Chondrocyte (in vitro differentiated cells): ENCODE results near the gene ESX1. TPM values are rescaled to one million over a fixed set of nuclear protein-coding genes. Genes with fewer than 3 reads are reported as not detected.

Source experiments
- DNase-seq: peaks from one replicate; pipeline ENCODE4 v3.0.0; 2021; ENCODE audit warnings: mixed read lengths, low spot score
- H3K27ac Mint-ChIP-seq: one replicate; pipeline ENCODE4 v1.8.0; 2021; ENCODE audit warnings: mild to moderate bottlenecking, moderate library complexity, mixed read lengths; ENCODE audit not compliant: unreplicated experiment
- H3K27me3 Mint-ChIP-seq: 2 replicates; pipeline ENCODE4 v1.8.0; 2021; ENCODE audit warnings: low read depth, mixed read lengths
- H3K36me3 Mint-ChIP-seq: 2 replicates; pipeline ENCODE4 v1.8.0; 2021; ENCODE audit warnings: low read depth, mixed read lengths
- H3K4me1 Mint-ChIP-seq: 2 replicates; pipeline ENCODE4 v1.8.0; 2021; ENCODE audit warnings: low read depth, mild to moderate bottlenecking, mixed read lengths
- H3K4me3 Mint-ChIP-seq: one replicate; pipeline ENCODE4 v1.8.0; 2021; ENCODE audit warnings: mild to moderate bottlenecking, moderate library complexity, mixed read lengths; ENCODE audit not compliant: unreplicated experiment
- H3K9me3 Mint-ChIP-seq: 2 replicates; pipeline ENCODE4 v1.8.0; 2021; ENCODE audit warnings: low read depth, mixed read lengths
- CTCF ChIP-seq: fragments of 200-600 bp; sonication (generic); IDR thresholded peaks from 2 replicates; pipeline ENCODE4 v1.5.0; 2021; ENCODE audit warnings: antibody characterized with exemption, mild to moderate bottlenecking, moderate library complexity
- total RNA-seq: library from RNA; stranded (reverse); gene quantifications from 3 replicates; pipeline ENCODE4 v1.2.1, GENCODE V29; 2021

Gene ESX1
- total RNA-seq, 1 donor from 2014 or later: not detected

GRCh38 chrX:104205548-104205947 is 49.2 kb downstream of the ESX1 start:
- Mint-ChIP-seq H3K4me1 (no peaks in the 10 kb centered on the region), H3K27me3 (no peaks in the 10 kb centered on the region), H3K27ac (no peak overlapping the region), H3K9me3 (no peaks in the 10 kb centered on the region), H3K36me3 (peaks cover 3% of the 10 kb centered on the region), H3K4me3 (no peak overlapping the region)
- no peak for TF ChIP-seq CTCF
- DNase-seq: no peak

Other genes starting within 250 kb of the ESX1 start
- gene H2BW1, start 241.2 kb downstream of the ESX1 start, total RNA-seq: not detected in 3 replicates
- 0.59 TPM in 1 of 3 replicates, not detected in the others for gene H2BW2, start 215.0 kb downstream of the ESX1 start, total RNA-seq
- 3.4 to 4.5 TPM (median 4.3 TPM) in 3 replicates for gene TMSB15C, start 178.7 kb downstream of the ESX1 start, total RNA-seq
- gene ZCCHC18, start 142.4 kb downstream of the ESX1 start, total RNA-seq: 1.9 to 6.8 TPM (median 5.0 TPM) in 3 replicates
- 3.4 to 4.9 TPM (median 4.4 TPM) in 3 replicates for gene SLC25A53, start 97.9 kb downstream of the ESX1 start, total RNA-seq
- gene FAM199X, start 88.5 kb downstream of the ESX1 start, total RNA-seq: 14.6 to 15.5 TPM (median 15.2 TPM) in 3 replicates